ENCODE measurements around the gene MARCHF10.

DNA sequence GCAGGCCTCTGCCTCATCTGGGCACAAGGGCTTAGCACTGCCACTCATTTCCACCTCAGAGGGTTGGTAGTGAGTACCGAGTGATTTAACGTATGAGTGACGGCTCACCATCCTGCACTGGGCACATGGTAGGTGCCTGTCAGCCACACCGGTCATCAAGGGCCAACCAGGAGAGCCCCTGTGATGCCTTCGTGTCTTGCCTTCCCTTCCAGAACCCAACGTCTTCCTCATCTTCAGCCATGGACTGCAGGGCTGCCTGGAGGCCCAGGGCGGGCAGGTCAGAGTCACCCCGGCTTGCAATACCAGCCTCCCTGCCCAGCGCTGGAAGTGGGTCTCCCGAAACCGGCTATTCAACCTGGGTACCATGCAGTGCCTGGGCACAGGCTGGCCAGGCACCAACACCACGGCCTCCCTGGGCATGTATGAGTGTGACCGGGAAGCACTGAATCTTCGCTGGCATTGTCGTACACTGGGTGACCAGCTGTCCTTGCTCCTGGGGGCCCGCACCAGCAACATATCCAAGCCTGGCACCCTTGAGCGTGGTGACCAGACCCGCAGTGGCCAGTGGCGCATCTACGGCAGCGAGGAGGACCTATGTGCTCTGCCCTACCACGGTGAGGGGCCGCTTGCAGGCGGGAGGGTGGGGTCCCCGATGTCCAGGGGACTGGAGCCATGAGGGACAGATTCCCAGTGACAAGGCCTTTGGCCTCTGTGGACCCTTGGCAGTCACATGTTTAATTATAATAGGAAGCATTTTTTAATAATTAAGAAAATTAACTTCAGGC is 143.6 kb downstream of the MARCHF10 start:
- TF ChIP-seq JUN (IDR thresholded peaks at IDR 0.05; ENCODE audit: borderline replicate concordance, insufficient read depth, insufficient read length, low read depth) = no peak
- TF ChIP-seq, protein P1, sequence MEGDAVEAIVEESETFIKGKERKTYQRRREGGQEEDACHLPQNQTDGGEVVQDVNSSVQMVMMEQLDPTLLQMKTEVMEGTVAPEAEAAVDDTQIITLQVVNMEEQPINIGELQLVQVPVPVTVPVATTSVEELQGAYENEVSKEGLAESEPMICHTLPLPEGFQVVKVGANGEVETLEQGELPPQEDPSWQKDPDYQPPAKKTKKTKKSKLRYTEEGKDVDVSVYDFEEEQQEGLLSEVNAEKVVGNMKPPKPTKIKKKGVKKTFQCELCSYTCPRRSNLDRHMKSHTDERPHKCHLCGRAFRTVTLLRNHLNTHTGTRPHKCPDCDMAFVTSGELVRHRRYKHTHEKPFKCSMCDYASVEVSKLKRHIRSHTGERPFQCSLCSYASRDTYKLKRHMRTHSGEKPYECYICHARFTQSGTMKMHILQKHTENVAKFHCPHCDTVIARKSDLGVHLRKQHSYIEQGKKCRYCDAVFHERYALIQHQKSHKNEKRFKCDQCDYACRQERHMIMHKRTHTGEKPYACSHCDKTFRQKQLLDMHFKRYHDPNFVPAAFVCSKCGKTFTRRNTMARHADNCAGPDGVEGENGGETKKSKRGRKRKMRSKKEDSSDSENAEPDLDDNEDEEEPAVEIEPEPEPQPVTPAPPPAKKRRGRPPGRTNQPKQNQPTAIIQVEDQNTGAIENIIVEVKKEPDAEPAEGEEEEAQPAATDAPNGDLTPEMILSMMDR (IDR thresholded peaks at IDR 0.05; ENCODE audit: extremely low read depth in 1 of 2, insufficient read depth in 1 of 2, low read depth in 1 of 2, low read length in 2 of 2) = no peak
- TF ChIP-seq POLR2A (IDR thresholded peaks at IDR 0.05; ENCODE audit: low read depth, low read length) = no peak
